NAMALWA (cell line): Measurements from ENCODE around the gene CD40.
A peak's percentile ranks its signal among the peaks of the same experiment; 100 is the strongest.
"Not testable (repeated sequence)": the region's sequence is repeated elsewhere in the genome, so short reads cannot be mapped to it uniquely, and the experiment has no call there.

Experiments used
- DNase-seq: peaks from one replicate; pipeline ENCODE4 v3.0.0-alpha.2; 2015; ENCODE audit warnings: low spot score

CD40 gene

DNA sequence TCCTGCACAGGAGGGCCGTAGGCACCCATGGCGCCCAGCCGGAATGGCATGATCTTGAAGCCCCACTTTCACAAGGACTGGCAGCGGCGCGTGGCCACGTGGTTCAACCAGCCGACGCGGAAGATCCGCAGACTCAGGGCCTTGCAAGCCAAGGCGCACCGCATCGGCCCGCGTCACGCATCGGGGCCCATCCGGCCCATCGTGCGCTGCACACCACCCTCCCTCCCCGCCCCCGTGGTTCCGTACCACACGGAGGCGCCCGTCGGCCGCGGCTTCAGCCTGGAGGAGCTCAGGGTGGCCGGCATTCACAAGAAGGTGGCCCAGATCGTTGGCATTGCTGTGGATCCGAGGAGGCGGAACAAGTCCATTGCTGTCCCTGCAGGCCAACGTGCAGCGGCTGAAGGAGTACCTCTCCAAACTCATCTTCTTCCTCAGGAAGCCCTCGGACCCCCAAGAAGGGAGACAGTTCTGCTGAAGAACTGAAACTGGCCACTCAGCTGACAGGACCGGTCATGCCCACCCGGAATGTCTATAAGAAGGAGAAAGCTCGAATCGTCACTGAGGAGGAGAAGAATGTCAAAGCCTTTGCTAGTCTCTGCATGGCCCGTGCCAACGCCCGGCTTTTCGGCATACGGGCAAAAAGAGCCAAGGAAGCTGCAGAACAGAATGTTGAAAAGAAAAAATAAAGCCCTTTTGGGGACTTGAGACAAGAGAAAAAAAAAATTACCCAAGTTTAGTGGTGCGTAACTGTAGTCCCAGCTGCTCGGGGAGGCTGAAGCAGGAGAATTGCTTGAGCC is 18.4 kb upstream of the CD40 start:
- no peak for DNase-seq

DNA sequence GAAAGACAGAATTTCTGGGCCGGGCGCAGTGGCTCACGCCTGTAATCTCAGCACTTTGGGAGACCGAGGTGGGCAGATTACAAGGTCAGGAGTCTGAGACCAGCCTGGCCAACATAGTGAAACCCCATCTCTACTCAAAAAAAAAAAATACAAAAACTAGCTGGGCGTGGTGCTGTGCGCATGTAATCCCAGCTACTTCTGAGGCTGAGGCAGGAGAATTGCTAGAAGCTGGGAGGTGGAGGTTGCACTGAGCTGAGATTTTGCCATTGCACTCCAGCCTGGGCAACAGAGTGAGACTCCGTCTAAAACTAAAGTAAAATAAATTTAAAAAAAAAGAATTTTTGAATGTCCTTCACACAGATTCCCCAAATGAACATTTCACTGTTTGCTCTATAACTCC is 17.7 kb upstream of the CD40 start:
- DNase-seq: not testable (repeated sequence)

DNA sequence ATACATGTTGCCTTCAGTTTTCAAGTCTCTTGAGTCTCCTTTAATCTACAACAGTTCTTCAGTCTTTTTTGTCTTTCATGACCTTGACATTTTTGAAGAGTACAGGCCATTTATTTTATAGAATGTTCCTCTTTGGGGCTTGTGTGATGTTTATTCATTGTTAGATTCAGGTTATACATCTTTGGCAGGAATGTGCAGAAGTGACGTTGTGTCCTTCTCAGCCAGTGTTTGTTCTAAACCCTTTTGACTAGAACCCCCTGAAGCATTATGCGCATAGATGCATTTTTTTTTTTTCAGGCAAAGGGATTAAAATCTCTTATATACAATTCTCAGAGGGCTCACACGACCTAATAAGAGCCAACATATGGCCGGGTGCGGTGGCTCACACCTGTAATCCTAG is 17.1 kb upstream of the CD40 start:
- DNase-seq: no peak

DNA sequence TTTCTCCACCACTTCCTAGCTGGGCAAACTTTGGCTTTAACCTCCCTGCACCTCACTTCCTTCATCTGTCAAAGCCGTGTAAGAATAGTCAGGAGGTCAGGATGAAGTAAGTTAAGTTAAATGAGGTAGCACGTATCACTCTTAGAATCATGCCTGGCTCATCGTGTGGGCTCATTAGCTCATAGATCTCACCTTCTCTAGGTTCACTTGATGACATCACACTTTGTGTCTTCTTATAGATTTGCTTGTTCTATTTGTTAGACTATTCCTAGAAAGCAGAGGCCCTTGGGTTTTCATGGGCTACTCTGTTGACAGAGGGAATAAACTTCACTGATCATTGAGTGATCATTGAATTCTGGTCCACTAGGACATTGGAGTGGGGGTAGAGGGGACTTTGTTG is 16.2 kb upstream of the CD40 start:
- no peak for DNase-seq

DNA sequence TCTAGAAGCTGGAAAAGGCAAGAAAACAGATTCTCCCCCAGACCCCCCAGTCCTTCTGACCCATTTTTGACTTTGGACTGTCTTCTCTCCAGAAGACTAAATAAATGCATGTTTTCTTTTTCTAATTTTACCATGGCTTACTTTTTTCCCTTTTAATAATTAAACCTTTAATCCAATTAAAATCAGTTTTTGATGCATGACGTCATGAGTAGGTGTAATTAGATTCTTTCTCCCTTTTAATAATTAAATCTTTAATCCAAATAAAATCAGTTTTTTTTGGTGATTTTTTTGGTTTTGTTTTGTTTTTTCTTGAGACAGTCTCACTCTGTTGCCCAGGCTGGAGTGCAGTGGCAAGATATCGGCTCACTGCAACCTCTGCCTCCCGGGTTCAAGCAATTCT is 15.2 kb upstream of the CD40 start:
- DNase-seq: no peak

DNA sequence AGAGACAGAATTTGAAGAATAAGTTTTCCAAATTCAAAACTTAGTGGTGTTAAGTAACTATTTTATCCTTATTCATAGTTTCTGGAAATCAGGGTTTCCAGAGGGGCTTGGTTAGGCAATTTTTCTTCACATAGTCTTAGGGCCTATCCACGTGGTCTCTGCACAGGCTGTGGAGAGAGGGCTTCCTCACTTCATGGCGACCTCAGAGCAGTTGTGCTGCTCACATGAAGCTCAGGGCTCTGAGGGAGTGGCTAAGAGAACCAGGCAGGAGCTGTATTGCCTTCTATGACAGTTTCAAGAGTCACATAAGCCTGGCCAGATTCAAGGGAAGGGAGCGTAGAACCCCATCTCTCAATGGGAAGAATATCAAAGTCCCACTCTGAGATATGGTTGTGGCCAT is 13.9 kb upstream of the CD40 start:
- no peak for DNase-seq

DNA sequence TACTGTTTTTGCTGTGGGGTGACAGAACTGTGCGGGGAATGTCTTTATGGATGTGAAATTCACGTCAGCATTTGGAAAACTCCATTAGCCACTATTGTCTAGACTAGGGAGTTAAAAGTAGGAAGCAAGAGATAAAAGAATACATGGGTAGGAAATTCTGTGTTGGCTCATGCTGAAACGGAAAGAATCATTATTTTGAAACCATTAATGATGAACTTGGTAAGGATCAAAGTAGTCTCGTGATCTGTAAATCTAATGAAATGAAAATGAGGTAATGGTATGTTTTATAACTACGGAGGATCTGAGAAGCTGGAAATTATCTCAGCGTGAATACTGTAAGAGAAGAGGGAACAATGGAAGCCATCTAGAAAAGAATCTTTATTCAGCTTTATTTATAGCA is 11.1 kb upstream of the CD40 start:
- DNase-seq: no peak

DNA sequence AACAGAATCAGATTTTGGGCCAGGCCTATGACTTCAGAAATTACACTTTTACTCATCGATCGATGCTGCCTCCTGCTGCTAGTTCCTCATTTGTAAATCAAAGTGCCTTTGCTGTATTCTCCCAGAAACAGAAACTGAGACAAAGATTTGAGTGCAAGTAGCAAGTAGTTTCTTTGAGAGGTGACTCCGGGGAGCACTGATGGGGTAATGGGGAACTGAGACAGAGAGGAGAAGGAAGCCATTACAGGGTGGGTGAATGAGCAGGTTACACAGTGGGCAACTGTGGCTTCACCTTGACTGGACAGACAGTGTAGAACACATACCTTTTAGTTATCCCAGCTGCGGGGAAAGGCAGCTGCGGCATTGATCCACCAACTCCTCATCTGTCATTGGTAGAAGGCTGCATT is 9.7 kb upstream of the CD40 start:
- DNase-seq: peak; percentile 34

DNA sequence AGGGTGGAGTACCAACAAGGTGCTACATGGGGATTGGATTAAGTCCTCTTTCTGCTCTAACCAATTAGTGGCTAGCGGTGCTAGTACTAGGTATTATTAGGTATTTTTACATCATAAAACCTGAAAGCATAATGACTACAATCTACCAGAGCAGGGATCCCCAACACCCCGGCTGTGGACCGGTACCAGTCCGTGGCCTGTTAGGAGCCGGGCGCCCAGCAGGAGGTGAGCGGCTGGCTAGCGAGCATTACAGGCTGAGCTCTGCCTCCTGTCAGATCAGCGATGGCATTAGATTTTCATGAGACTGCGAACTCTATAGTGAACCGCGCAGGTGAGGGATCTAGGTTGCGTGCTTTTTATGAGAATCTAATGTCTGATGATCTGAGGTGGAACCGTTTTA is 9.1 kb upstream of the CD40 start:
- no peak for DNase-seq

DNA sequence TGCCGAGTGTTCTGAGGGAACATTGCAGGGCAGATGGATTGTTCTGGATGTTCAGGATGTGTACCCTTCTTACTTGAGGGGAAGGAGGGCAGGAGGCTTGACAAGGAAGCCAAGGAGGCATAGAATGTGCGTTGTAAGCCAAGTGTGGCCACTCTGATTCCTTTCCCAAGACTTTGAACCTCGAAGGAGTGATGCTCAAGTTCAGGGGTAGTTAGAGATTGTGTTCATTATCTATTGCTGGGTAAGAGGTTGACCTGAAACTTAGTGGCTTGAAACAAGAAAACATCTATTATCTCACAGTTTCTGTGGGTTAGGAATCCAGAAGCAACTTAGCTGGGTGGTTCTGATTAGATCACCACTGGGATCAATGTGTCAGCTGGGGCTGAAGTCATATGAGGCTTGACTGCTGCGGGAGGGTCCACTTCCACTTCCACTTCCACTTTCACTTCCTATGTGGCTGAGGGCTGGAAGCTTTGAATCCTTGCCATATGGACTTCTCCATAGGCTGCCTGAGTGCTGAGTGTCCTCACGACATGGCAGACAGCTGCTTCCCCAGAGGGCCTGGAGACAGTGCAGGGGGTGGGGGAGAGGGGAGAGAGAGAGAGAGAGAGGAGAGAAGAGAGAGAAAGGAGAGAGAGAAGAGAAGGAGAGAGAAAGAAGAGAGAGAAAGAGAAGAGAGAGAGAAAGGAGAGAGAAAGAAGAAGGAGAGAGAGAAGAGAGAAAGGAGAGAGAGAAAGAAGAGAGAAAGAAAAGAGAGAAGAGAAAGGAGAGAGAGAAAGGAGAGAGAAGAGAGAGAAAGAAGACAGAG is 6.9 kb upstream of the CD40 start:
- DNase-seq: peak; percentile 44

DNA sequence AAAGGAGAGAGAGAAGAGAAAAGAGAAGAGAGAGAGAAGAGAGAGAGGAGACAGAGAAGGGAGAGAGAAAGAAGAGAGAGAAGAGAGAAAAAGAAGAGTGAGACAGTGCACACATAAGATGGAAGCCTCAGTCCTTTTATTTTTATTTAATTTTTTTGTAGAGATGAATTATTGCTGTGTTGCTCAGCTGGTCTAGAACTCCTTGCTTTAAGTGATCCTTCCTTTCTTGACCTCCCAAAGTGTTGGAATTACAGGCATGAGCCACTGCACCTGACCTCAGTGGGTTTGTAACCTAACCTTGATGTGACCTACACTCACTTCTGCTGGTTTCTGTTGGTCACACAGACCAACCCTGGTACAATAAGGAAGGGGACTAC is 6.3 kb upstream of the CD40 start:
- no peak for DNase-seq

DNA sequence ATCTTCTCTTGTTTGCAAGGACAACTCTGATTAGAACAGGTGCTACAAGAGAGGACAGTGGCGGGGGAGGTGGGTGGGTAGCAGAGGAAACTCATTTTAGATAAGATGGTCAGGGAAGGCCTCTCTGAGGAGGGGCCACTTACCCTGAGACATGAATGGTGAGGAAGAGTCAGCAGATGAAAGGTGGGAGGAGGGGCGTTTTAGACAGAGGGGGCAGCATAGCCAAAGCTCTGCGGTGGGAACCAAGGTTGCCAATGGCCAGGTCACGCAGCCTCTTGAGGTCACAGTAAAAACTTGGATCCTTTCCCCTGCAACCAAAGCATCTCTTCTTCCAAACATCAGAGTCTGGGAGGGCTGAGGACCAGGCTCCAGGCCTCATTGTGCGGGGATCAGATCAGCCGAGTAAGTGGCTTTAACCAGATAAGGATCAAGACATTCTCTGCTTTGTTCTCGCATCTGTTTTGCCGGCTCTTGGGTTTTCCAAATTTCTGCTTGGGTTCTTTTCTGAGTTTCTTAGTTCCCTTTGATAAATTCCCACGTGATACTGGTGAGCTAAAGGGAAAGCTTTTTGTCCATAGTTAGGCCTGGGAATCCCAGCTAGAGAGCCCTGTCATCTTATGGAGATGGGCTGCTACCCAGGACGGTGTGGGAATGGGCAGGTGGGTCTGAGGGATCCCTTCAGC is 5.5 kb upstream of the CD40 start:
- DNase-seq: no peak

DNA sequence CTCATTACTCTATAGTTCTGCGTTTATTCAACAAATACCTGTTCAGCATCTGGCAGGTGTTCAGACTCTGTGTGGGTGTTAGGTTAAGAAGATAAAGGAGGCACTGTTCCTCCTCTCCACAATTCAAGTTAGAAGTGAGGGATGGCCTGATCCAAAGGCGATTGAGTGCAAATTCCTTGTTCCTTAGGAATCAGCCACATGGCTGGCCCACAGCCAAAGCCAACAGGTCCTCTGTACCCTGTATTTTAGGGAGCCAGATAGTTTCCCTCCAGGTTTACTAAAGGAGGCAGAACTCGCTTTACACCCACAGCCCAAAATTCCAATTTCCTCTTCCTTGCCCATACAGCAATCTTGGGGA is 5.0 kb upstream of the CD40 start:
- DNase-seq: no peak

DNA sequence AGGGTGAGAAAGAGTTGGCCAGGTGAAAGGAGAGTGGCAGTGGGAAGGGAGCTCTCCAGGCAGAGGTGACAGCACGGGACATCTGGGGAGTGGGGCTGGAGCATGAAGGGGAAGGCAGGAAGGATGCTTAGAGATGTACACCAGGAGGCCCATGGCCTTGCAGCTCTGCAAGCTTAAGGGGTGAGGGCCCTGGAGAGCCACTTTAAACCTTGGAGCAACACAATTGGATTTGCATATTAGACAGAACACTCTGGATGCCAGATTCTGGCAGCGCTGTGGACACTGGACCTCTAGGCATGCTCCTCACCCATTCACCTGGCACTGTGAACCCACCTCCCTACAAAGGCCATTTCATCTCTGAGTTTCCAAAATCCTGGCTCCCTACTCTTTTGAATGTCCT is 3.7 kb upstream of the CD40 start:
- no peak for DNase-seq

DNA sequence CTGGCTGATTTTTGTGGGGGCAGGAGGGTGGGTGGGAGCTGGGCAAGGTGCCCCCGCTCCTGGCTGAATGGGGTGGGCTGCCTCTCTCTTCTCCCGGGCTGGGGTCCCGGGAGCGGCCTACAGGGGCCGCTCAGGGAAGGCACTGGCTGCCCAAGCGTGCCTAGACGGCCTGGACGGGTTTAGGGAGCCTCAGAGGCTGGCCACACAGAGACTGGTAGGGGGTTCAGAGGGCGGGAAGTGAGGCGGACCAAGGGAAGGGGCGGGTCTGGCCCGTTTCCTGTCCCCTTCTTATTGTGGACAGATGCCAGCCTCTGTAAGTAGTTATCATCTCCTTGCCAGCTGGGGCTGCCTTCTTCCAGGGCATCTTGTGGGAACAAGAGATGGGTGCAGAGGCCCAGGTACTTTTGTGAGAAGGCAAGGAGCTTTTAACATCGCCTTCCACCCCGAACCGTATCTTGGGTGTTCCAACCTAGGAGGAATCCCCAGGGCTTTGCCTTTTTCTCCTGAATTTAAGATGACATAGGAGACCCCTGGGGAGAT is 437 bp downstream of the CD40 start:
- peak; percentile 67 for DNase-seq

DNA sequence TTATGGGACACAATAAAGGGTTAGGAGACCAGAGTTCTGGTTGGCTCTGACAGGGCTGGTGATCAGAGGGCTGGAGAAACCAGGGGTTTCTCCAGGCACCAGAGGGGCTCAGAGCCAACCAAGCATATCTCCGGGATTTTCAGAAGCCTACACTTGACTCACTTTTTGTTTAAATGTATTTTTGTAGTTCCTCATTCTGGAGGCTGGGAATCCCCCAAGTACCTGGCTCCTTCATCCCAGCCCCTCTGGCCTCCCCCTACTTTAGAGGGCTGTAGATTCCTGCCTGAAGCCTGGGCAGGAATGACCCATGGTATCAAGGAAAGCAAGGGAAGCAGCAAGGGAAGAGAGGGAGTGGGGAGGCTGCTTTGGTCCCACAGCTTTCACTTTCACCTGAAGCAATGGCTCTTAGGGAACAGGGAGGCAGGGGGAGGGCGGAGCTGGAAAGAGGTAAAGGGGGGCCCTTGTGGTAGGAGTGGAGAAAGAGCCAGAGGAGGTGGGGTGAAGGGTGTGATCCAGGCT is 973 bp downstream of the CD40 start:
- peak; percentile 76 for DNase-seq

DNA sequence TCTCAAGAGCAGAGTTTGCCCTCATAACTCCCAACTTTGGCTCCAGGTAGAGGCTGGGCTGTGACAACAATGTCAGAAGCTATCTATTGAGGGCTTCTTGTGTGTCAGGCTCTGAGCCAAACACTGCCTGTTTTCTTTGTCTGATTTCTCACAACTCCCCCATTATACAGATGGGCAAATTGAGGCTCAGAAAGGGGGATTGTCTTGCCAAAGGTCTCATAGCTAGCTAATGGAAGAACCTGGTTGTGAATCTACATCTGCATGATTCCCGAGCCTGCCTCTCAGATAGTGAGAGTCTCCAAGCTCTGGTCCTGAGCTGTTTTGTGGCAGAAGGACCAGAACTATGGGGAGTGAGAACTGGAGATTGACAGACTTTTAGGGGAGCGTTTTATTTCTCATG is 1.4 kb downstream of the CD40 start:
- peak; percentile 29 for DNase-seq

DNA sequence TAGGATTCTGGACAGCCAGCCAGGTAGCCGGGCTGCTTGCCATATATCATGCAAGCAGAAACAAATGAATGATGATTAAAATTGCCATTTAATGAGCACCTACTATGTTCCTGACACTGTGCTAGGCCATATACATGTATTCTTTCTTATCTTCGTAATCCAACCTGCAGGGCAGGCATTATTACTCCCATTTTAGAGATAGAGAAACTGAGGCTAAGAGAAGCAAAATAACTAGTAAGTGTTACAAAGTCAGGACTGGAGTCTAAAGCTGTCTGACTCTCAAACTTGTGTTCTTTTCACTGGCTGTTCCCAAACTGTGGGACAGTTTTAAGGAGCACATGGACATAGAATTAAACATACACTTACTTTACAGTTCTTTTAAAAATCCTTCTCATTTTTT is 2.0 kb downstream of the CD40 start:
- no peak for DNase-seq

DNA sequence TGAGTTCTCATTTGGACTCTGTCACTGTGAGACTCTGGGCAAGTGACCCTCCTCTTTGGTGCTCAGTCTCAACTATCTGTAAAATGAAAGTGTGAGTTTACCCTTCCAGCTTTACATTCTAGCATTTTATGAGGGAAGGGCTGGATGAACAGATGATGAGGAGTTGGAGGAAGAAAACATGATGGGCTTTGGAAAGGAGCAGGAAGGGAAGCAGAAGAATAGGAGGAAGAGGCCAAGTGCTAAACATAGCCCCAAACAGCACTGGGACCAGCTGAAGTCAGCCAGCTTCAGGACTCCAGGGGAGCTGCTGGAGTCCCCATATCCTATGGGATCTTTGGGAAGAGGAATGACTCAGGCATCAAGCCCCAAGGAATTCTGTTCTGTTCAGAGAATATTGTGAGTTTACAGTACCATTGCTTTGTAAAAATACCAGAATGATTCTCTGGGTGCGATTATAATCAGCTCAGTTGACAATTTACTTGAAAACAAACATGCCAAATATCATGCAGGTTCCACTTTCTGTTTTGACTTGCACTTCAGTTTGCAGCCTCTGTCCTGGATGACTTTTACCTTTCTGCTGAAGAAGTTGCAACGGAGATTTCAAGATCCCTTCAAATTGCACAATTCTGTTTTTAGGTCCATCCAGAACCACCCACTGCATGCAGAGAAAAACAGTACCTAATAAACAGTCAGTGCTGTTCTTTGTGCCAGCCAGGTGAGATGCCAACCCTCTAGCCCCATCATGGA is 3.2 kb downstream of the CD40 start:
- no peak for DNase-seq

DNA sequence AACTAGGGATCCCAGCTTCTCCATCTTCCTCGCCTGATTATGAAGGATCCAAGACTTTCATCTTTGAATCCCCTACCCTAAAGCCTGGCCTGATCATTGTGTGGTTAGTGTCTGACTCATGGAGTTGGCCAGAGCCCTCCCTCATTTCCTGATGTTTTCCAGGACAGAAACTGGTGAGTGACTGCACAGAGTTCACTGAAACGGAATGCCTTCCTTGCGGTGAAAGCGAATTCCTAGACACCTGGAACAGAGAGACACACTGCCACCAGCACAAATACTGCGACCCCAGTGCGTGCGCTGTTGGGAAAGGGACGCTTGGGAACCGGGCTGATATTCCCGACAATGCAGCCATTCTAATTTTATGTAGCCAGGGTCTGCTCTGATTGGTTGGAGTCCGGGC is 4.0 kb downstream of the CD40 start:
- DNase-seq: no peak

DNA sequence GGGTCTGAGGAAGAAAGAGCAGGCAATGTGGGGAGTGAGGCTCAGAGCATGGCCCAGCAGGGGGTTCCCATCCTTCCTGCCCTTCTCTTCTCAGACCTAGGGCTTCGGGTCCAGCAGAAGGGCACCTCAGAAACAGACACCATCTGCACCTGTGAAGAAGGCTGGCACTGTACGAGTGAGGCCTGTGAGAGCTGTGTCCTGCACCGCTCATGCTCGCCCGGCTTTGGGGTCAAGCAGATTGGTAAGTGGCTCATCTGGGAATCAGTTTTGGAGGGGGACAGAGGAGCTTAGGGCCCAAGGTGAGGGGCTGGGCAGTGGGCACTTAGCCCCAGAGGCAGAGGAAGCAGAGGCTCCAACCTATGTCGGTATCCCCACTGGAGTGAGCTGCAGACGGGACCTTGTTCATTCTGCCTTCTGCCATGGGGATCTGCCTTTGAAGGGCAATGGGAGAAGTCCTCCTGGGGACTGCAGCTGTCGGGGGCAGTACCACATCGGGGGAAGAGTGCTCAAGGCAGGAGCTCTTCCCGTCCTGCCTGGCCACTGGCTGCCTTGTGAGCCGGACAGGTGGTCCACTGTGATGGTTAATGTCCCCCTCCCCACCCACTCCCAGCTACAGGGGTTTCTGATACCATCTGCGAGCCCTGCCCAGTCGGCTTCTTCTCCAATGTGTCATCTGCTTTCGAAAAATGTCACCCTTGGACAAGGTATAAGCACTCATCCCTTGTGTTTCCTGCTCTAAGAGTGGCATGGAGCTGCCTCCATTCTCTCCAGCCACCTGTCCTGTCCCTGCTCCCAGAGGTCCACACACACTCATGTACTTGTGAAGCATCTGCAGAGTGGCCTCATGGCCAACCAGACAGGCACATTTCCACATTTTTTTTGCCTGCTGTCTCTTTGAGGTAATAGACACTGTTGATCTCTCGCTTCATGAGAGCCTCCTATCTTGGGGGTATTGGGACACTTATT is 4.7 kb downstream of the CD40 start:
- no peak for DNase-seq
